Thoracic aorta (tissue), 2 donors: ENCODE results near the gene PRDX2. TPM values are rescaled to one million over a fixed set of nuclear protein-coding genes. Genes with fewer than 3 reads are reported as not detected.

ENCODE experiments used
- ATAC-seq: fragments of 150-250 bp; one replicate; pipeline ENCODE4 v1.8.0; 2017; ENCODE audit warnings: low read depth; ENCODE audit not compliant: insufficient number of reproducible peaks, low FRiP score
- DNase-seq: peaks from one replicate; pipeline ENCODE4 v3.0.0-alpha.2; 2020; ENCODE audit warnings: low spot score
- H3K27ac ChIP-seq, 2 donors: fragments of 200-600 bp; sonication (generic); 1 replicate in 1 of 2; 2 replicates in 1 of 2; pipeline ENCODE4 v1.5.1; 2016; ENCODE audit warnings: mild to moderate bottlenecking in 2 of 2, moderate library complexity in 2 of 2
- H3K27me3 ChIP-seq: fragments of 200-600 bp; sonication (generic); replicated peaks from 2 replicates; pipeline ENCODE4 v1.6.0; 2016; ENCODE audit warnings: mild to moderate bottlenecking; ENCODE audit not compliant: insufficient read depth
- H3K36me3 ChIP-seq: fragments of 200-600 bp; sonication (generic); one replicate; pipeline ENCODE4 v1.5.1; 2016
- H3K4me1 ChIP-seq, 2 donors: fragments of 200-600 bp; sonication (generic); 1 replicate in 1 of 2; 2 replicates in 1 of 2; pipeline versions ENCODE4 v1.5.1 to v1.6.0; 2016; ENCODE audit warnings: low read depth in 2 of 2, mild to moderate bottlenecking in 1 of 2; ENCODE audit not compliant: control insufficient read depth in 1 of 2
- H3K4me3 ChIP-seq: fragments of 200-600 bp; sonication (generic); 2 replicates; pipeline ENCODE4 v1.5.1; 2016; ENCODE audit warnings: mild to moderate bottlenecking
- H3K9me3 ChIP-seq: fragments of 200-600 bp; sonication (generic); 2 replicates; pipeline ENCODE4 v1.5.1; 2016
- CTCF ChIP-seq: fragments of 200-600 bp; sonication (generic); IDR thresholded peaks from one replicate; pipeline ENCODE4 v1.5.1; 2019; ENCODE audit warnings: antibody characterized with exemption
- total RNA-seq, 2 donors: library from RNA; depleted of rRNA; stranded (reverse); fragments of >200 nt; gene quantifications; one replicate each; pipeline versions ENCODE4 v1.1.0 to v1.2.3, GENCODE V29; 2016

The PRDX2 gene
- total RNA-seq, 2 donors from 2014 or later: 107 to 235 TPM

DNA sequence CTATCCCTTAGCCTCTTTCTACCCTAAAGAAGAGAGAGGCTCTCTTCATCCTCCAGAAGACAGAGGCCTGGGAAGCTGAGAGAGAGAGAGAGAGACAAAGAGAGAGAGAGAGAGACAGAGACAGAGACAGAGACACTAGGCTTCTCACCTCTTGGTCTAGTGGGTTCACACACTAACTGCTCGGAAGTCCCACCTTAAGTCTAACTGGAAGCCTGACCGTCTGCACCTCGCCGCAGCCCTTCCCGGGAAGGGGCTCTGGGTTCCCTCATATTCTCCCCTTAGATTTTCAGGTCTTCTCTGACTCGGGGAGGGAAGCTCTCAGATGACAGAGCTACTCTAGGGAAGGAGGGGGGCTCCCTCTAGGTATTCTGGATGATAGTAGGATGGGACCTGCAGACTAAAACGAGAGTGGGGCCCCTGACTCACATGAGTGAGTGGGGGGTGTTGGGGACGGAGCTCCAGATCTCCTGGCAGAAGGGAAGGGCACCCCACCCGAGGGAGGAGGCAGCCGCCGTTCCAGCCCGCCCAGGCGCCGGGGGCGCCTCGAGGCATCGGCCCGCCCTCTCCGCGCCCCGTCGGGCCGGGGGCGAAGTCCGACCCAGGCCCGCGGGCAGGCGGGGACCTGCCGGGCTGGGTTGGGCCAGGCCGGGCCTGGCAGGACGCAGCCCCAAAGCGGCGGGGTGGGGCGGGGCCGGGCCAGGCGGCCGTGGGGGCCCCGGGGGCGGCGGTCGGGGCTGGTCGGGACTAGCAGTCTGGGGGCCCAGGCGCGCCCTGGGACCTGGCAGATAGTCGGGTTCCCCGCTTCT lies 12.3 kb downstream of the PRDX2 start:
- no peak for DNase-seq
- H3K4me1 ChIP-seq: peaks cover 39 to 54% of the 10 kb centered on the region in 2 donors
- H3K36me3 ChIP-seq: no peaks in the 10 kb centered on the region
- peak overlapping the region; percentile 99 to 100 for H3K27ac ChIP-seq
- H3K9me3 ChIP-seq: no peaks in the 10 kb centered on the region
- TF ChIP-seq CTCF: no peak
- H3K4me3 ChIP-seq: peak overlapping the region; percentile 91
- peak; percentile 1 for ATAC-seq
- H3K27me3 ChIP-seq: no peaks in the 10 kb centered on the region

DNA sequence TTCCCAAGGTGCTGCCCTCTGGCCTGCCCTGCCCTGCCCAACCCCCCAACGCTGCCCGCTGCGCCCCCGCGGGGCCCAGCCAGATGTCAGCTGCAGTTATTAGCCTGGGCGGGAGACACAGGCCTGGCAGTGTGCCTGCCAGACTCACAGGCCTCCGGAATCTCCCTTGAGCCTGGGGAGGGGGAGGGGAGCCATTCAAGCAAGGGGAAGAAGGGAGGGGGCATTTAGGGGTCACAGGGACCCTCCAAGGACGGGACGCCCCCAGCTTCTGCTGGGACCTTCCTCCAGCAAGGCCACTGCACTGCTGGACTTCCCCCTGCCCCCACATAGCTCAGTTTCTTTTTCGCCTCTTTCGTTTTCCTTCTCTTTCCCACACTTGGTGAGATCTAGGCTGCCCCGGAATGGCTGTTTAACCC lies 12.9 kb downstream of the PRDX2 start:
- DNase-seq (no peak), ATAC-seq (no peak)
- Histone ChIP-seq H3K27me3 (no peaks in the 10 kb centered on the region), H3K4me1 (peaks cover 44 to 57% of the 10 kb centered on the region in 2 donors), H3K36me3 (no peaks in the 10 kb centered on the region), H3K4me3 (peak overlapping the region; percentile 91), H3K9me3 (no peaks in the 10 kb centered on the region), H3K27ac (peak overlapping the region; percentile 99 to 100)
- no peak for TF ChIP-seq CTCF

GRCh38 chr19:12788042-12788681 lies 13.4 kb downstream of the PRDX2 start:
- Histone ChIP-seq H3K27me3 (no peaks in the 10 kb centered on the region), H3K27ac (peak overlapping the region; percentile 99 to 100), H3K36me3 (no peaks in the 10 kb centered on the region), H3K4me1 (peaks cover 49 to 62% of the 10 kb centered on the region in 2 donors), H3K9me3 (no peaks in the 10 kb centered on the region), H3K4me3 (peak overlapping the region; percentile 91)
- DNase-seq (no peak), ATAC-seq (no peak)
- TF ChIP-seq CTCF: no peak

- TF ChIP-seq CTCF: no peak
- Histone ChIP-seq H3K27ac (peak overlapping the region; percentile 99 to 100), H3K4me1 (peaks cover 53 to 68% of the 10 kb centered on the region in 2 donors), H3K27me3 (no peaks in the 10 kb centered on the region), H3K36me3 (no peaks in the 10 kb centered on the region), H3K9me3 (no peaks in the 10 kb centered on the region), H3K4me3 (no peak overlapping the region)
- ATAC-seq (no peak), DNase-seq (no peak)
Measured at GRCh38 chr19:12787458-12787857, 14.1 kb downstream of the PRDX2 start.

DNA sequence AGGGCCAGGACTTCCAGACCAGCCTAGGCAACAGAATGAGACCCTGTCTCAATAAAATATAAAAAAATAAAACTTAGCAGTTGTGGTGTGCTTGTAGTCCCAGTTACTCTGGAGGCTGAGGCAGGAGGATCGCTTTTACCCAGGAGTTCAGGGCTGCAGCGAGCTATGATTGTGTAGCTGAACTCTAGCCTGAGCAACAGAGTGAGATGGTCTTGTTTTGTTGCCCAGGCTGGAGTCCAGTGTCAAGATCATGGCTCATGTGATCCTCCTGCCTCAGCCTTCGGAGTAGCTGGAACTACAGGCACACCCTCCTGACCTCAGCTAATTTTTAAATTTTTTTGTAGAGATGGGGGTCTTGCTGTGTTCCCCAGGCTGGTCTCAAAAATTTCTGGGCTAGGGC lies 14.6 kb downstream of the PRDX2 start:
- H3K36me3 ChIP-seq: no peaks in the 10 kb centered on the region
- ATAC-seq (no peak), DNase-seq (no peak)
- no peaks in the 10 kb centered on the region for H3K9me3 ChIP-seq
- no peak overlapping the region for H3K4me3 ChIP-seq
- peaks cover 53 to 71% of the 10 kb centered on the region in 2 donors for H3K4me1 ChIP-seq
- H3K27ac ChIP-seq: peak overlapping the region; percentile 99 to 100
- TF ChIP-seq CTCF: no peak
- no peaks in the 10 kb centered on the region for H3K27me3 ChIP-seq
